GM18861 (cell line): ENCODE results near the gene KCNQ1.

Experiments used
- ATAC-seq: cut with Tn5 transposase; IDR thresholded peaks from one replicate; pipeline ENCODE4 v1.9.1; 2021; ENCODE audit not compliant: unreplicated experiment

KCNQ1 gene

GRCh38 chr11:2657697-2658284 is 213.0 kb downstream of the KCNQ1 start:
- ATAC-seq = no peak

GRCh38 chr11:2660357-2660939 is 215.6 kb downstream of the KCNQ1 start:
- no peak for ATAC-seq

- no peak for ATAC-seq
These were observed 216.6 kb downstream of the KCNQ1 start for GRCh38 chr11:2661173-2662023.

- no peak for ATAC-seq
These were observed 217.2 kb downstream of the KCNQ1 start for GRCh38 chr11:2662024-2662312.

GRCh38 chr11:2662430-2663299 is 217.9 kb downstream of the KCNQ1 start:
- ATAC-seq = no peak

- ATAC-seq = no peak
These were observed 218.7 kb downstream of the KCNQ1 start for GRCh38 chr11:2663506-2663905.

- ATAC-seq = no peak
These were observed 219.1 kb downstream of the KCNQ1 start for GRCh38 chr11:2663915-2664314.

GRCh38 chr11:2664376-2664775 is 219.6 kb downstream of the KCNQ1 start:
- no peak for ATAC-seq

GRCh38 chr11:2664791-2665525 is 220.2 kb downstream of the KCNQ1 start:
- no peak for ATAC-seq

GRCh38 chr11:2665526-2666400 is 221.0 kb downstream of the KCNQ1 start:
- ATAC-seq = no peak

GRCh38 chr11:2666401-2666741 is 221.6 kb downstream of the KCNQ1 start:
- ATAC-seq = no peak

- no peak for ATAC-seq
These were observed 222.2 kb downstream of the KCNQ1 start for GRCh38 chr11:2666828-2667570.

GRCh38 chr11:2667940-2668339 is 223.1 kb downstream of the KCNQ1 start:
- no peak for ATAC-seq

- no peak for ATAC-seq
These were observed 224.1 kb downstream of the KCNQ1 start for GRCh38 chr11:2668876-2669275.

- no peak for ATAC-seq
These were observed 225.0 kb downstream of the KCNQ1 start for GRCh38 chr11:2669634-2670469.

GRCh38 chr11:2670541-2671100 is 225.8 kb downstream of the KCNQ1 start:
- no peak for ATAC-seq

GRCh38 chr11:2671748-2672147 is 226.9 kb downstream of the KCNQ1 start:
- ATAC-seq = no peak
